Spleen (tissue), 11 donors: ENCODE data around the gene PCDH7. TPM values are rescaled to one million over a fixed set of nuclear protein-coding genes. Genes with fewer than 3 reads are reported as not detected.
A peak's percentile ranks its signal among the peaks of the same experiment; 100 is the strongest.

Source experiments
- DNase-seq: peaks from one replicate; pipeline ENCODE4 v3.0.0-alpha.2; 2020
- H3K27ac ChIP-seq, 8 donors: fragments of 200-600 bp; sonication (generic) in 7 of 8; 1 replicate in 4 of 8; 2 replicates in 4 of 8; pipeline versions ENCODE4 v1.5.0 to v1.8.0; 2016 to 2021; ENCODE audit warnings: inconsistent platforms in 4 of 8, mild to moderate bottlenecking in 4 of 8, moderate library complexity in 1 of 8
- H3K27me3 ChIP-seq, 7 donors: fragments of 200-600 bp; sonication (generic) in 6 of 7; replicated peaks in 1 of 7; 1 replicate in 4 of 7; 2 replicates in 3 of 7; pipeline versions ENCODE4 v1.5.0 to v1.8.0; 2016 to 2021; ENCODE audit warnings: inconsistent platforms in 3 of 7, mild to moderate bottlenecking in 1 of 7
- H3K36me3 ChIP-seq, 6 donors: fragments of 200-600 bp; sonication (generic) in 5 of 6; 1 replicate in 4 of 6; 2 replicates in 2 of 6; pipeline versions ENCODE4 v1.5.0 to v1.8.0; 2016 to 2021; ENCODE audit warnings: inconsistent platforms in 2 of 6
- H3K4me1 ChIP-seq, 6 donors: fragments of 200-600 bp; sonication (generic) in 5 of 6; 1 replicate in 3 of 6; 2 replicates in 3 of 6; pipeline versions ENCODE4 v1.5.0 to v1.8.0; 2016 to 2021; ENCODE audit warnings: inconsistent platforms in 3 of 6
- H3K4me3 ChIP-seq, 8 donors: fragments of 200-600 bp; sonication (generic) in 7 of 8; 1 replicate in 4 of 8; 2 replicates in 4 of 8; pipeline versions ENCODE4 v1.5.0 to v1.8.0; 2016 to 2021; ENCODE audit warnings: inconsistent platforms in 4 of 8, mild to moderate bottlenecking in 4 of 8, moderate library complexity in 2 of 8
- H3K9me3 ChIP-seq, 8 donors: fragments of 200-600 bp; sonication (generic) in 7 of 8; 1 replicate in 4 of 8; 2 replicates in 4 of 8; pipeline versions ENCODE4 v1.5.0 to v1.8.0; 2016 to 2021; ENCODE audit warnings: inconsistent platforms in 4 of 8
- CTCF ChIP-seq, 11 experiments: fragments of 200-600 bp in 7 of 11; fragments of 450-650 bp in 4 of 11; sonication (generic) in 4 of 11; IDR thresholded peaks in 8 of 11; conservative IDR thresholded peaks in 3 of 11; 1 replicate in 7 of 11; 2 replicates in 4 of 11; pipeline versions ENCODE4 v1.4.0 to v1.8.0; 2016 to 2021; ENCODE audit warnings: antibody characterized with exemption in 11 of 11, inconsistent platforms in 4 of 11, mild to moderate bottlenecking in 1 of 11
- POLR2A ChIP-seq, 3 donors: fragments of 450-650 bp; IDR thresholded peaks; one replicate each; pipeline ENCODE4 v1.5.1; 2017; ENCODE audit warnings: antibody characterized with exemption in 3 of 3, mild to moderate bottlenecking in 1 of 3
- POLR2AphosphoS5 ChIP-seq, 3 donors: sonication (generic); formaldehyde crosslinking; IDR thresholded peaks; one replicate each; pipeline ENCODE4 v1.5.1; 2017; ENCODE audit warnings: antibody characterized with exemption in 3 of 3
- WGBS, 5 donors: extraction: QIAGEN DNeasy Blood & Tissue Kit in 3 of 5; methylation state at CpG; one replicate each; pipeline versions ENCODE4 v1.1.5 to v1.1.7; 2013 to 2018; 5-methylcytosine and 5-hydroxymethylcytosine counted together
- intact Hi-C: fragments of 100-400 bp; cut with DNase I; formaldehyde crosslinking; loops from one replicate; pipeline ENCODE4 v1.15.0; 2023; ENCODE audit warnings: low total_unique reads
- polyA plus RNA-seq, 3 donors: library from polyadenylated mRNA; stranded (reverse); fragments of 200-250 nt; gene quantifications; one replicate each; pipeline ENCODE4 v1.2.1, GENCODE V29; 2013
- total RNA-seq, 7 donors: library from RNA; depleted of rRNA in 3 of 7; stranded (reverse); fragments of >200 nt in 3 of 7; fragmentation: NEBNext Ultra II Directional in 4 of 7; extraction: Animal tissue kit (Norgen Biotek cat#: 25700) in 4 of 7; gene quantifications; one replicate each; pipeline versions ENCODE4 v1.1.0 to v1.2.1, GENCODE V29; 2016 to 2021
- donor health status: healthy with polysubstance abuse.
- donor health status: DM: no; HTN: no; CAD: no; lungs with moderate emphysema.
- donor health status: DM: no; HTN: no; CAD: no.
- donor health status: Bipolar disorder and iron deficiency.
- donor health status: healthy.
- donor health status: DM: no; HTN: no; CAD: no.
- donor health status: DM: yes; HTN: yes; CAD: no.

PCDH7 gene
- total and polyA plus RNA-seq, 10 donors, result 0.86 to 116 (median 87.2) TPM

GRCh38 chr4:30725562-30725961 is 5.4 kb downstream of the PCDH7 start:
- Histone ChIP-seq H3K27ac (peak overlapping the region in 1 of 8 donors; percentile 3), H3K36me3 (no peaks in the 10 kb centered on the region), H3K9me3 (peaks cover 0 to 5% (median 0%) of the 10 kb centered on the region in 8 donors), H3K4me3 (peak overlapping the region in 7 of 8 donors; percentile 8 to 73 (median 51)), H3K4me1 (peaks cover 0 to 19% (median 7%) of the 10 kb centered on the region in 6 donors), H3K27me3 (peaks cover 0 to 39% (median 22%) of the 10 kb centered on the region in 7 donors)
- no peak for DNase-seq
- intact Hi-C loops, result no loop called here
- 60 to 81% (median 68%) methylated on average over 2 of the region's 2 CpGs for WGBS, 5 donors
- no peak for TF ChIP-seq POLR2AphosphoS5 (IDR thresholded peaks at IDR 0.05)
- no peak for TF ChIP-seq POLR2A (IDR thresholded peaks at IDR 0.05)
- TF ChIP-seq CTCF (IDR thresholded peaks at IDR 0.05 in 8 of 11, conservative IDR thresholded peaks at IDR 0.05 in 3 of 11), result no peak

GRCh38 chr4:30726090-30726675 is 6.0 kb downstream of the PCDH7 start:
- intact Hi-C loops, result no loop called here
- Histone ChIP-seq H3K36me3 (no peaks in the 10 kb centered on the region), H3K4me1 (peaks cover 0 to 12% (median 4%) of the 10 kb centered on the region in 6 donors), H3K27ac (peak overlapping the region in 3 of 8 donors; percentile 3 to 21 (median 7)), H3K27me3 (peaks cover 0 to 33% (median 16%) of the 10 kb centered on the region in 7 donors), H3K9me3 (peaks cover 0 to 5% (median 0%) of the 10 kb centered on the region in 8 donors), H3K4me3 (peak overlapping the region in 7 of 8 donors; percentile 4 to 73 (median 51))
- DNase-seq, result no peak
- WGBS, 5 donors, result 58 to 86% (median 67%) methylated on average over 2 of the region's 2 CpGs
- TF ChIP-seq POLR2A (IDR thresholded peaks at IDR 0.05), result no peak
- no peak for TF ChIP-seq POLR2AphosphoS5 (IDR thresholded peaks at IDR 0.05)
- TF ChIP-seq CTCF (IDR thresholded peaks at IDR 0.05 in 8 of 11, conservative IDR thresholded peaks at IDR 0.05 in 3 of 11), result no peak

- Histone ChIP-seq H3K36me3 (no peaks in the 10 kb centered on the region), H3K27ac (peak overlapping the region in 2 of 8 donors; percentile 3 to 4), H3K4me1 (peaks cover 0 to 2% (median under 1%) of the 10 kb centered on the region in 6 donors), H3K4me3 (peak overlapping the region in 5 of 8 donors; percentile 4 to 73 (median 51)), H3K9me3 (no peaks in the 10 kb centered on the region), H3K27me3 (peaks cover 0 to 20% (median 5%) of the 10 kb centered on the region in 7 donors)
- DNase-seq, result no peak
- 67 to 84% (median 74%) methylated on average over 2 of the region's 2 CpGs for WGBS, 5 donors
- intact Hi-C loops, result no loop called here
- no peak for TF ChIP-seq POLR2AphosphoS5 (IDR thresholded peaks at IDR 0.05)
- TF ChIP-seq CTCF (IDR thresholded peaks at IDR 0.05 in 8 of 11, conservative IDR thresholded peaks at IDR 0.05 in 3 of 11), result no peak
- TF ChIP-seq POLR2A (IDR thresholded peaks at IDR 0.05), result no peak
Observed at GRCh38 chr4:30727409-30727808, 7.2 kb downstream of the PCDH7 start.

- Histone ChIP-seq H3K27me3 (peaks cover 0 to 11% (median 0%) of the 10 kb centered on the region in 7 donors), H3K4me3 (peak overlapping the region in 1 of 8 donors; percentile 73), H3K36me3 (no peaks in the 10 kb centered on the region), H3K4me1 (peaks cover 0 to 3% (median 0%) of the 10 kb centered on the region in 6 donors), H3K9me3 (no peaks in the 10 kb centered on the region), H3K27ac (peak overlapping the region in 1 of 8 donors; percentile 6)
- intact Hi-C loops, result no loop called here
- no peak for TF ChIP-seq POLR2A (IDR thresholded peaks at IDR 0.05)
- no peak for TF ChIP-seq CTCF (IDR thresholded peaks at IDR 0.05 in 8 of 11, conservative IDR thresholded peaks at IDR 0.05 in 3 of 11)
- no peak for TF ChIP-seq POLR2AphosphoS5 (IDR thresholded peaks at IDR 0.05)
- 74 to 92% (median 85%) methylated on average over 2 of the region's 2 CpGs for WGBS, 5 donors
- DNase-seq, result no peak
Observed at GRCh38 chr4:30728311-30728710, 8.1 kb downstream of the PCDH7 start.
